Measurements from ENCODE around the gene SLC22A8.
"Not testable (repeated sequence)": the region's sequence is repeated elsewhere in the genome, so short reads cannot be mapped to it uniquely, and the experiment has no call there.

SLC22A8 gene, protein sequence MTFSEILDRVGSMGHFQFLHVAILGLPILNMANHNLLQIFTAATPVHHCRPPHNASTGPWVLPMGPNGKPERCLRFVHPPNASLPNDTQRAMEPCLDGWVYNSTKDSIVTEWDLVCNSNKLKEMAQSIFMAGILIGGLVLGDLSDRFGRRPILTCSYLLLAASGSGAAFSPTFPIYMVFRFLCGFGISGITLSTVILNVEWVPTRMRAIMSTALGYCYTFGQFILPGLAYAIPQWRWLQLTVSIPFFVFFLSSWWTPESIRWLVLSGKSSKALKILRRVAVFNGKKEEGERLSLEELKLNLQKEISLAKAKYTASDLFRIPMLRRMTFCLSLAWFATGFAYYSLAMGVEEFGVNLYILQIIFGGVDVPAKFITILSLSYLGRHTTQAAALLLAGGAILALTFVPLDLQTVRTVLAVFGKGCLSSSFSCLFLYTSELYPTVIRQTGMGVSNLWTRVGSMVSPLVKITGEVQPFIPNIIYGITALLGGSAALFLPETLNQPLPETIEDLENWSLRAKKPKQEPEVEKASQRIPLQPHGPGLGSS

DNA sequence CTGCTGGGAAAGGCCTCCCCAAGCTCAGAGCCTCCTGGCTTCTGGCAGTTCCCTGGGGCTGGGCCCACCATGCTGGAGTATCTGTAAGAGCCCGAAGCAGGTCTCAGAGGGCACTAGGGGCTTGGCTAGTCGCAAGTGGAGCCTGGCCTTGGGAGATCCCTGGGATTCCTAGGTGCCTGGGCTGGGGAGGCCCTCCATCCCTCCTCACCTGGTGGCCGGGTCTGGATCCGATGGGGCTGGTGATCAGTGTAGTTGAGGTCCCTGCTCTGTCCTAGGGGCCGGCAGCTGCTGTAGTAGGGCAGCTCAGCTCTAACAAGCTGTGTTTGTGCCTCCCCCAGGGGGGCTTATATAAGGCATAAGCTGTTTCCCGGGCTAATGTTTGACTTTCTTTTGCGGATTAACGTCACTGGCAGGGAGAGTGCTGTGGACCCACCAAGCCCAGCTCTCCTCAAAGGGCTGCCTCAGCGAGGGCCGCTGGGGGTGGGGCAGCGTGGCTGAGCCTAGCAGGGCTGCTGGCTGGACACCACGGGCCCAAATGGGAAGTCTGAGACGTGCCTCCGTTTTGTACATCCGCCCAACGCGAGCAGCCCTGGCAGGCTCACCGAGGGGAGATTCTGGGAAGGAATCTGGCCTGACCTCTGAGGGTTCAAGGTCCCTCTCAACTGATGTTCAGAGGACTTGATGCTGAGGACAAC, at the start of gene SLC22A8:
Gene SLC22A8, minus strand, starts transcription at position 321 of the 695 bp plus-strand sequence. CDS start 883 bp downstream, outside the sequence.
- peak; percentile 42 for DNase-seq

GRCh38 chr11:63046203-63046602, 30.6 kb upstream of the SLC22A8 start:
- not testable (repeated sequence) for DNase-seq

DNA sequence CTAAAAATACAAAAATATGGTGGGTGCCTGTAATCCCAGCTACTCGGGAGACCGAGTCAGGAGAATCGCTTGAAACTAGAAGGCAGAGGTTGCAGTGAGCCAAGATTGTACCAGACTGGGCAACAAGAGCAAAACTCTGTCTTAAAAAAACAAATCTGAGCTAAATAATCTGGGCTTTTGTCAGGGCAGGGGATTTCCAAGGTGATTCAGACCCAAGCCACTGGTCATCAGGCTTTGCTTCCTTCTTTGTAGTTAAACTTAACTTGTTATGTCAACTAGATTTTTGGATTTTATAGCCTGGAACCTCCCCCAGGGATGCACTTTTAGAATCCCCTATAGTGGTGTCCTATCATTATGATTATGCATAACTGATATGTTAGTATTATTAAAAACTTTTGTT, 27.0 kb upstream of the SLC22A8 start:
- no peak for DNase-seq

GRCh38 chr11:63032457-63032856, 16.8 kb upstream of the SLC22A8 start:
- no peak for DNase-seq

GRCh38 chr11:63023841-63024648, 8.4 kb upstream of the SLC22A8 start:
- DNase-seq = peak; percentile 96

- peak; percentile 65 for DNase-seq
These were observed 7.7 kb upstream of the SLC22A8 start for GRCh38 chr11:63023222-63023814.

- no peak for DNase-seq
These were observed 6.8 kb upstream of the SLC22A8 start for GRCh38 chr11:63022441-63022840.

- DNase-seq = no peak
These were observed 5.1 kb upstream of the SLC22A8 start for GRCh38 chr11:63020671-63021291.

DNA sequence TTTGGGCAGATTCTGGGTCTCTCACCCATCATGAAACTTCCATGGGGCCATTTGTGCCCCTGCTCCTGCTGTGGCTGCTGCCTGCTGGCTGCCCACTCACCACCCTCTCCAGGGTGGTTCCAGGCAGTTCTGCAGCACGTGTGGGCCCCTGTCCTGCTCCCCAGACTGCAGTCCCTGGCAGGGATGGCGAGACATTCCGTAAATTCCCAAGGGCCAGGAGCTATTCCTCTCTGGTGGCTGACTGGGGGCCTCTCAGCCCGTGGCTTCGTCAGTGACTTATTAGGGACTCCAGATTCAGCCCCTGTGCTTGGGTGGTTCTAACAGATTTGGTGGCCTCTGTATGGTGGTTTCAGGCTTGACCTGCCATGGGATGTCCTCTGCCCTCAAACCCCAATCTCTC, 3.9 kb upstream of the SLC22A8 start:
- no peak for DNase-seq

DNA sequence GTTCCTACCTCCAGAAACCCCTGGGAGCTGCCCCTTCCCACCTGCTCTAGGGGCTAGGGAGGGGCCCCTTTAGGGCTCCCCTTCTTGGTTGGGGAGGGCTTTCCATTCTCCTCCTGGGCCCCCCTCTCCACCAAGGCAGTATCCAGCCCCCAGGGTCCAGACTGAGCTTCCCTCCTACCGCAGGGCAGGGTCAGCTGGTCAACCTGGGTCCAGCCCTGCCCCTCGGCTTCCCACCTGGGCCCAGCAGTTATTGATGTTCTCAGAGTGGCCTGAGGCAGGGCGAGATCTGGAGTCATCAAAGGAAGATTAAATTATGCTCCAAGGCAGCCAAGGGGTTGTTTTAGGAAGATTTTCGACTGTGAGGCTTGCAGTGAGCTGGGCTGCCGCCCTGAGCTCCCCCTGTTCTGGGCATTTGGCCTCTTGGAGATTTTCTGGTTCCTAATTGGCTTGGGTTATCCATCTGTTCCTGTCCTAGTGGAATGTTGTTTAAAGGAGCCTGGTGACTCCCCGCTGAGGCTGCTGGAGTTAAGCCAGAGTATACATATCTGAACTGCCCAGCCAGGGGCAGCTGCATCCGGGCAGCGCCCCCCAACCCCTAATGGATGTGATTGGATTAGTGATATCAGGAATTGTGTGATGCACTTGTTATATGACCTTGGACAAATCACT, 1.8 kb upstream of the SLC22A8 start:
- peak; percentile 69 for DNase-seq

GRCh38 chr11:63014408-63015055, 1.1 kb downstream of the SLC22A8 start:
- no peak for DNase-seq

DNA sequence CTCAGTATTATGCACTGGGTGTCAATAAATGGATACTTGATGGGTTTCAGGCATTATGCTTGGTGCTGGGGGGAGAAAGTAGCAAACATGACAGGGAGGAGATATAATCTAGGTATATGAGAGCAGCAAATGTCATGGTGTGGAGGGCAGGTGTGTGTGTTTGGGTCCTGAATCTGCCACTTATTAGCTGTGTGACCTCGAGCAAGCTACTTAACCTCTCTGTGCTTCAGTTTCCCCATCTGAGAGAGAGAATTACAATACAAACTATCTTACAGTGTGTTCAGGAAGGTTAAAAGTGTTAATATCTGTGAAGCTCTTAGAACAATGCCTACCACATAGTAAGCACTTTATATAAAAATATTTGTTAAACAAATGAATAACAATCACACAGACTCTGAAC, 2.8 kb downstream of the SLC22A8 start:
- DNase-seq = no peak

DNA sequence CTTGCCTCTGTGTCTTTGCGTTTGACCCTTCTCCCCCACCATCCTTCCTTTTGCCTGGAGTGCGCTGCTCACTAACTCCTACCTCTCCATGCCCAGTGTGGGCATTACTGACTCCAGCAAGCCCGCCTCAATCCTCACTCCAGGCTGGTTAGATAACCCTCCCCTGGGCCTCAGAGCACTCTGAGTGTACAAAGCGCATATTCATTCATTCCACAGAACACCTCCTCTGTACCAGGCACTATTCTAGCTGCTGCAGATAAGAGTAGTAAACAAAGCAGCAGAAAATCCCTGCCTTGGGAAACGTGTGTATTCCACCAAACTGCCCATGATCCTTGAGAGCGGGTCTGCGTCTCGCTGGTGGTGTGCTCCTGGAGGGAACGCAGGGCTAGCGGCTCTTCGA, 3.2 kb downstream of the SLC22A8 start:
- DNase-seq = no peak

DNA sequence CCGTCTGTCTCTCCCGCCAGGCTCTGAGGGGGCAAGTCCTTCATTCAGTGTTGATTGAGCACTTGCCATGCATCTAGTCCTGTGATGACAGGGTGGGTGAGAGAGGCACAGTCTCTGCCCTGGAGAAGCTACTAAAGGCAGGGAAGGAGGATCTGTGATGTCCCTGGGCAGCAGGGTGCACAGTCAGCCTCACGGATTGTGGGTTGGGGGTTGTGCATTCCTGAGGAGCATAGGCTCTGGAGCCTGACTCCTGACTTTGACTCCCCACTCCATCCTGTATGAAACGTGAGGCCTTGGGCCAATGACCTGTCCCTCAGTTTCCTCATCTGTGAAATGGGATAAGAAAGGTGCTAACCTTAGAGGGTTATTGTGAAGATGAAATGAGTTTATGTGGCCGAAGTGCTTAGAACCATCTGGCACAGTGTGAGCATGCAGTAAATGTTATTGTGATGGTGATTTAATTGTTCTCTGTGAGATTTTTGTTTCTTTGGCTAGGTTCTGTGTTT, 4.7 kb downstream of the SLC22A8 start:
- DNase-seq = no peak

DNA sequence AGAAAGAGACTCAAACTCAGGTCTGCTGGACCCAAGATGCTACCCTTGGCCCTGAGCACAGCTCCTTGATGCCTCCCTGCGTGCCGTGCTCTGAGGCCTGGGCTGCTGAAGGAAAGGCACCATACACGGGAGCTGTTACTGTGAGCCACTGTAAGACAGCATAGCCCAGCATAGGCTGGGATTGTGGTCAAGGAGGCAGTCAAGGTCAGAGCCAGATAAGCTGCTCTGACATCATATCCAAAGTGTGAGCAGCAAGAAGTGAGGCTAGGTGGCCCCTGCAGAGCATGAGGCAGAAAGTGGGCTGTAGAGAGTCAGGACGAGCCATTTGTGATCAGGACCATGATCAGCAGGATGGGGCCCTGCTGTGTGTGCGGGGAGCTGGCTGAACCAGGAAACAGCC, 7.7 kb downstream of the SLC22A8 start:
- DNase-seq = no peak

DNA sequence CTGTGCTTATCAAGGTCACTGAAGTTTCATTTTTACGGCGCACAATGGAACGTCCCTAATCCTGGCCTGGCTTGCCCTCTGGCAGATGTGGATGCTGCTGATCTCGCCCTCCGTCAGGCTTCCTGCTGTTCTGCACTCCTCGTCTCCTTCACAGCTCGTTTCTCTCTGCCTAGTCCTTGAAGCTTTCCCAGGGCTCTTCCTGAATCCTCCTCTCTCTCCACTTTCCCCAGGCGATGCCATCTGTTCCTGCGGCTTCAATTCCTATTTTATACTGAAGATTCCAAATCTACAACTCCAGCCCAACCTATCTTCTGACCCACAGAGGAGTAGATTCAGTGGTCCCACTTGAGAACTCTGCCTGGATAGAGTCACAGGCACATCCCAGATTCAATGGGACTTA, 14.2 kb downstream of the SLC22A8 start:
- DNase-seq = no peak

DNA sequence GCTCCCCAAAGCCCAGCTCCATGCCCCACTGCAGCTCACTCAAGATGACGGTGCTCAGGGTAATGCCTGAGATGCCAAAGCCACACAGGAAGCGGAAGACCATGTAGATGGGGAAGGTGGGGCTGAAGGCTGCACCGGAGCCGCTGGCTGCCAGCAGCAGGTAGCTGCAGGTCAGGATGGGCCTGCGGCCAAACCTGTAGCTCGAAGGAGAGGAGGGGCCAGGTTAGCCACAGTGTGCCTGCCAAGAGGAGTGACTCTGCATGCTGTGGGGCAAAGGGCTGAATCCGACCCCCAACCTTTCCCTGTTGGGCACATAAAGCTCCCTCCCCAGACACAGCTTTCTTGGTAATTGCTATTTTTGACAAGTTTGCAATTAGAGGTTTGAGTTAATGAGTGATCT, 16.0 kb downstream of the SLC22A8 start:
- DNase-seq = no peak

DNA sequence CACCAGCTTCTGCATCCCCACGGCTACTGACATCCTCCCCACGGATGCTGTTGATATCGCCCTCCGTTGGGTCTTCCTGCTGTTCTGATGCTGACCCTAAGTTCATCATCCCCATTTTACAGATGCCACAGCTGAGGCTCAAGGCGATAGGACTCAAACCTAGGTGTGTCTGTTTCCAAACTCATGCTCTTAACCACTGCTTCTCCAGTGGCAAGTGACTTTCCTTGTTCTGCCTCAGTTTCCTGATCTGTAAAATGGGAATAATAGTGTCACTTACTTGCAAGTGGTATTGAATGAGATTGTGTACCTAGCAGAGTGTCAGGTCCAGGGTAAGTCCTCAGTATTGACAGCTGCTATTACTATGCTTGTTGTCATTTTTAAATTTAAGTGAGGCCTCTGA, 16.5 kb downstream of the SLC22A8 start:
- DNase-seq = no peak

DNA sequence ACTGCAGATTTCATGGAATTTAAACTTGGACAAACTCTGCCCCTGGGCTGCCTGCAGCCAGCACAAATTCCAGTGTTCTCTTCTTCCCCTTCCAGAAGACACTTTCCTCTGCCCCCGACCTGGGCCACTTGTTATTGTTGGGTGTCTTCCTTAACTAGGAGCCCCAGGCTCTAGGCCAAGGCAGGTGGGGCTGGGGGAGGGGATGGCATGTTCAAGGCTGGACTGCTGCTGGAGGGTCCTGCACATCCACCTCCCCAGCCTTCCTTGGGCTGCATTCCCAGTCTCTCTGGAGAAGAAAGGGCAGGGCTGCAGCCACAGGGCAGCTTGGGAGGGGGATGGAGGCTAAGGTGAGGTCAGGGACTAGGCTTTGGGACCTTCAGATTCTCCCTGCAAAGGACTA, 19.4 kb downstream of the SLC22A8 start:
- DNase-seq = no peak

DNA sequence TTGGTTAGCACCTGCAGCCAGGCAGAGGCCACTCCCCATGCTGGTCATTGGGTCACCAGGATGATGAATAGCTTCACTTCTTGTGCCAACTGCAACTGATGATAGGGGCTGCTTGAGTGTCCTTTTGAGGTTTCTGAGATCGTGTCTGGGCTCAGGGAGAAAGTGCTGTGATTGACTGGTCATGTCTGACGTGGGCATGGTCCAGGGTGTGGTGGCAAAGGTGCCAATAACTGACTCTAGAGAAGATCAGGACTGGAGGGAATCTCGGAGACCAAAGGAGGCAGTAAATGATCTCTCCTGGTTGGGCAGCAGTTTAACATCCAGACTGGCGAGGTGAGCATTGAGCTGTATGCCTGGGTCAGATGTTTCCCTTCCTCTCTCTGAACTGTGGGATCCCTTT, 20.9 kb downstream of the SLC22A8 start:
- no peak for DNase-seq

GRCh38 chr11:62988276-62988675, 27.4 kb downstream of the SLC22A8 start:
- DNase-seq = no peak

All from eye (tissue), 1 donor.